ENCODE results near the gene TNIK. TPM values are rescaled to one million over a fixed set of nuclear protein-coding genes. Genes with fewer than 3 reads are reported as not detected.

TNIK gene
- total and polyA plus RNA-seq, 4 donors: 3.7 to 9.8 (median 5.2) TPM

- no peak for DNase-seq (ENCODE audit: low spot score)
- Histone ChIP-seq H3K36me3 (ENCODE audit: control insufficient read depth in 4 of 4, insufficient read depth in 3 of 4, low read depth in 1 of 4, low read length in 3 of 4) (no peaks in the 10 kb centered on the region), H3K9me3 (ENCODE audit: control insufficient read depth in 4 of 4, low read length in 3 of 4) (no peaks in the 10 kb centered on the region), H3K9ac (ENCODE audit: low read depth in 1 of 2, low read length in 2 of 2) (no peak overlapping the region), H3K4me1 (ENCODE audit: control insufficient read depth in 4 of 4, insufficient read depth in 4 of 4, low read length in 3 of 4) (no peaks in the 10 kb centered on the region), H3K27me3 (ENCODE audit: control insufficient read depth in 4 of 4, insufficient read depth in 4 of 4, low read length in 3 of 4) (no peaks in the 10 kb centered on the region), H3K4me3 (ENCODE audit: low read depth in 1 of 3, low read length in 3 of 3) (no peak overlapping the region), H3K27ac (ENCODE audit: low read depth in 1 of 2, low read length in 2 of 2) (no peak overlapping the region)
- TF ChIP-seq JUND (IDR thresholded peaks at IDR 0.05) (peak in 1 of 2 donors; percentile 38), HNF4A (conservative IDR thresholded peaks at IDR 0.05) (peak in 1 of 2 donors; percentile 9), CTCF (IDR thresholded peaks at IDR 0.05; ENCODE audit: low read depth, low read length, missing input control) (no peak)
- 92% methylated on average over 12 of the region's 12 CpGs for WGBS
Measured at GRCh38 chr3:171446801-171447578, 13.2 kb downstream of the TNIK start.

- H3K4me3 ChIP-seq (ENCODE audit: low read depth in 1 of 3, low read length in 3 of 3): no peak overlapping the region
- no peaks in the 10 kb centered on the region for H3K36me3 ChIP-seq (ENCODE audit: control insufficient read depth in 4 of 4, insufficient read depth in 3 of 4, low read depth in 1 of 4, low read length in 3 of 4)
- H3K27me3 ChIP-seq (ENCODE audit: control insufficient read depth in 4 of 4, insufficient read depth in 4 of 4, low read length in 3 of 4): no peaks in the 10 kb centered on the region
- no peak for DNase-seq (ENCODE audit: low spot score)
- TF ChIP-seq YY1 (IDR thresholded peaks at IDR 0.05): no peak
- TF ChIP-seq RXRA (IDR thresholded peaks at IDR 0.05): no peak
- TF ChIP-seq ATF3 (IDR thresholded peaks at IDR 0.05): no peak
- TF ChIP-seq RAD21 (IDR thresholded peaks at IDR 0.05): no peak
- TF ChIP-seq FOXA1 (IDR thresholded peaks at IDR 0.05): no peak
- no peak for TF ChIP-seq FOXA2 (IDR thresholded peaks at IDR 0.05)
- H3K4me1 ChIP-seq (ENCODE audit: control insufficient read depth in 4 of 4, insufficient read depth in 4 of 4, low read length in 3 of 4): no peaks in the 10 kb centered on the region
- no peak overlapping the region for H3K9ac ChIP-seq (ENCODE audit: low read depth in 1 of 2, low read length in 2 of 2)
- WGBS: 93% methylated on average over 1 of the region's 1 CpG
- no peak overlapping the region for H3K27ac ChIP-seq (ENCODE audit: low read depth in 1 of 2, low read length in 2 of 2)
- no peaks in the 10 kb centered on the region for H3K9me3 ChIP-seq (ENCODE audit: control insufficient read depth in 4 of 4, low read length in 3 of 4)
Measured at GRCh38 chr3:171446301-171446700, 13.9 kb downstream of the TNIK start.

GRCh38 chr3:171445620-171446204, 14.5 kb downstream of the TNIK start:
- no peak for DNase-seq (ENCODE audit: low spot score)
- no peak overlapping the region for H3K4me3 ChIP-seq (ENCODE audit: low read depth in 1 of 3, low read length in 3 of 3)
- H3K9me3 ChIP-seq (ENCODE audit: control insufficient read depth in 4 of 4, low read length in 3 of 4): no peaks in the 10 kb centered on the region
- no peak for TF ChIP-seq RAD21 (IDR thresholded peaks at IDR 0.05)
- 94% methylated on average over 6 of the region's 6 CpGs for WGBS
- no peaks in the 10 kb centered on the region for H3K4me1 ChIP-seq (ENCODE audit: control insufficient read depth in 4 of 4, insufficient read depth in 4 of 4, low read length in 3 of 4)
- H3K36me3 ChIP-seq (ENCODE audit: control insufficient read depth in 4 of 4, insufficient read depth in 3 of 4, low read depth in 1 of 4, low read length in 3 of 4): no peaks in the 10 kb centered on the region
- H3K27me3 ChIP-seq (ENCODE audit: control insufficient read depth in 4 of 4, insufficient read depth in 4 of 4, low read length in 3 of 4): no peaks in the 10 kb centered on the region
- no peak overlapping the region for H3K9ac ChIP-seq (ENCODE audit: low read depth in 1 of 2, low read length in 2 of 2)
- H3K27ac ChIP-seq (ENCODE audit: low read depth in 1 of 2, low read length in 2 of 2): no peak overlapping the region

- WGBS: 82% methylated on average over 3 of the region's 3 CpGs
- no peak for DNase-seq (ENCODE audit: low spot score)
- H3K27me3 ChIP-seq (ENCODE audit: control insufficient read depth in 4 of 4, insufficient read depth in 4 of 4, low read length in 3 of 4): no peaks in the 10 kb centered on the region
- H3K4me1 ChIP-seq (ENCODE audit: control insufficient read depth in 4 of 4, insufficient read depth in 4 of 4, low read length in 3 of 4): no peaks in the 10 kb centered on the region
- no peaks in the 10 kb centered on the region for H3K36me3 ChIP-seq (ENCODE audit: control insufficient read depth in 4 of 4, insufficient read depth in 3 of 4, low read depth in 1 of 4, low read length in 3 of 4)
- no peaks in the 10 kb centered on the region for H3K9me3 ChIP-seq (ENCODE audit: control insufficient read depth in 4 of 4, low read length in 3 of 4)
- H3K4me3 ChIP-seq (ENCODE audit: low read depth in 1 of 3, low read length in 3 of 3): no peak overlapping the region
- H3K9ac ChIP-seq (ENCODE audit: low read depth in 1 of 2, low read length in 2 of 2): no peak overlapping the region
- H3K27ac ChIP-seq (ENCODE audit: low read depth in 1 of 2, low read length in 2 of 2): no peak overlapping the region
- TF ChIP-seq REST (IDR thresholded peaks at IDR 0.05) (no peak), EGR1 (IDR thresholded peaks at IDR 0.05; ENCODE audit: low read depth in 2 of 2) (no peak), CTCF (IDR thresholded peaks at IDR 0.05; ENCODE audit: low read depth, low read length, missing input control) (no peak), TAF1 (conservative IDR thresholded peaks at IDR 0.05) (no peak), SP1 (IDR thresholded peaks at IDR 0.05) (no peak), FOXA2 (IDR thresholded peaks at IDR 0.05) (no peak), HNF4A (conservative IDR thresholded peaks at IDR 0.05) (no peak)
Measured at GRCh38 chr3:171444001-171444690, 16.1 kb downstream of the TNIK start.
